Stomach smooth muscle (tissue), 2 donors: Measurements from ENCODE around the gene GTF3C6.
"Not testable (repeated sequence)": the region's sequence is repeated elsewhere in the genome, so short reads cannot be mapped to it uniquely, and the experiment has no call there.

Experiments
- H3K27ac ChIP-seq: one replicate; pipeline ENCODE4 v1.7.0; 2013; ENCODE audit warnings: mild to moderate bottlenecking, low read length, inconsistent platforms
- H3K27me3 ChIP-seq, 2 donors: one replicate each; pipeline ENCODE4 v1.7.0; 2013; ENCODE audit warnings: low read length in 2 of 2; ENCODE audit not compliant: insufficient read depth in 2 of 2, control insufficient read depth in 1 of 2
- H3K36me3 ChIP-seq, 2 donors: one replicate each; pipeline ENCODE4 v1.7.0; 2013; ENCODE audit warnings: low read length in 2 of 2; ENCODE audit not compliant: control insufficient read depth in 2 of 2, insufficient read depth in 2 of 2
- H3K4me1 ChIP-seq: one replicate; pipeline ENCODE4 v1.7.0; 2013; ENCODE audit warnings: low read length; ENCODE audit not compliant: control insufficient read depth, insufficient read depth
- H3K4me3 ChIP-seq, 2 donors: one replicate each; pipeline ENCODE4 v1.7.0; 2013; ENCODE audit warnings: low read length in 2 of 2
- H3K9ac ChIP-seq, 2 donors: one replicate each; pipeline ENCODE4 v1.7.0; 2013; ENCODE audit warnings: low read length in 2 of 2, mild to moderate bottlenecking in 1 of 2
- H3K9me3 ChIP-seq, 2 donors: one replicate each; pipeline ENCODE4 v1.7.0; 2013; ENCODE audit warnings: low read length in 2 of 2; ENCODE audit not compliant: control insufficient read depth in 2 of 2
- donor health status: healthy.
- donor health status: Pancreatic carcinoma.

Gene GTF3C6

GRCh38 chr6:111012520-111012919, 54.0 kb downstream of the GTF3C6 start:
- H3K27ac ChIP-seq, H3K4me3 ChIP-seq, H3K27me3 ChIP-seq, H3K4me1 ChIP-seq, H3K9me3 ChIP-seq, H3K36me3 ChIP-seq, H3K9ac ChIP-seq: not testable (repeated sequence)

GRCh38 chr6:111013144-111013915, 54.8 kb downstream of the GTF3C6 start:
- Histone ChIP-seq H3K27ac (no peak overlapping the region), H3K9ac (no peak overlapping the region), H3K4me3 (no peak overlapping the region), H3K27me3 (no peaks in the 10 kb centered on the region), H3K4me1 (no peaks in the 10 kb centered on the region), H3K36me3 (peaks cover 8 to 10% of the 10 kb centered on the region in 2 donors), H3K9me3 (no peaks in the 10 kb centered on the region)

GRCh38 chr6:111015389-111016124, 57.1 kb downstream of the GTF3C6 start:
- Histone ChIP-seq H3K27me3 (no peaks in the 10 kb centered on the region), H3K9ac (peak overlapping the region in 1 of 2 donors; percentile 13), H3K4me1 (no peaks in the 10 kb centered on the region), H3K27ac (no peak overlapping the region), H3K36me3 (peaks cover 6 to 10% of the 10 kb centered on the region in 2 donors), H3K4me3 (no peak overlapping the region), H3K9me3 (no peaks in the 10 kb centered on the region)

GRCh38 chr6:111017241-111017640, 58.7 kb downstream of the GTF3C6 start:
- H3K27me3 ChIP-seq, H3K27ac ChIP-seq, H3K4me3 ChIP-seq, H3K9me3 ChIP-seq, H3K4me1 ChIP-seq, H3K9ac ChIP-seq: not testable (repeated sequence)
- H3K36me3 ChIP-seq: peaks cover 5 to 13% of the 10 kb centered on the region in 2 donors
